ENCODE data around the gene SUMO3.

DNA sequence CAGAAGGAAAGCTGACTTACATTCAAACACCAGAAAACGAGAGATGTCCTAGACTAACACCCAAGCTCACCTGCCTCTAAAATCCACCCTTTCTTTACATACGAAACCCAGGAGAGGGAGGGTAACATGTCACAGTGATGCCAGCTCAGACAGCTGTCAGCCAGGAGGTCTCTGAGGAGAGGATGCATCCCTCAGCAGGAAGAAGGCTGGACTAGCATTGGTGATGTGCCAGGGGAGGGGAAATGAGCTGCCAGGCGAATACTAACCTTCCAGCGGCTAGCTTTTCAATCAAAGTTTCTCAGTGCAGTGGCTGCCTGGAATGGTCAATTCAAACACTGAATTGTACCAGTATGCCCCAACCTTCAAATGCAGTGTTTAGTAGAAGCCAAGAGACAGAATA, 12.6 kb downstream of the SUMO3 start:
- TF ChIP-seq, protein P1, sequence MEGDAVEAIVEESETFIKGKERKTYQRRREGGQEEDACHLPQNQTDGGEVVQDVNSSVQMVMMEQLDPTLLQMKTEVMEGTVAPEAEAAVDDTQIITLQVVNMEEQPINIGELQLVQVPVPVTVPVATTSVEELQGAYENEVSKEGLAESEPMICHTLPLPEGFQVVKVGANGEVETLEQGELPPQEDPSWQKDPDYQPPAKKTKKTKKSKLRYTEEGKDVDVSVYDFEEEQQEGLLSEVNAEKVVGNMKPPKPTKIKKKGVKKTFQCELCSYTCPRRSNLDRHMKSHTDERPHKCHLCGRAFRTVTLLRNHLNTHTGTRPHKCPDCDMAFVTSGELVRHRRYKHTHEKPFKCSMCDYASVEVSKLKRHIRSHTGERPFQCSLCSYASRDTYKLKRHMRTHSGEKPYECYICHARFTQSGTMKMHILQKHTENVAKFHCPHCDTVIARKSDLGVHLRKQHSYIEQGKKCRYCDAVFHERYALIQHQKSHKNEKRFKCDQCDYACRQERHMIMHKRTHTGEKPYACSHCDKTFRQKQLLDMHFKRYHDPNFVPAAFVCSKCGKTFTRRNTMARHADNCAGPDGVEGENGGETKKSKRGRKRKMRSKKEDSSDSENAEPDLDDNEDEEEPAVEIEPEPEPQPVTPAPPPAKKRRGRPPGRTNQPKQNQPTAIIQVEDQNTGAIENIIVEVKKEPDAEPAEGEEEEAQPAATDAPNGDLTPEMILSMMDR (IDR thresholded peaks at IDR 0.05): no peak
- no peak for TF ChIP-seq POLR2A (IDR thresholded peaks at IDR 0.05)
